Airway epithelial cell (primary cell): Measurements from ENCODE around the gene TESK1. TPM values are rescaled to one million over a fixed set of nuclear protein-coding genes. Genes with fewer than 3 reads are reported as not detected.

Experiments used
- total RNA-seq: library from RNA; depleted of rRNA; stranded (reverse); fragments of >200 nt; gene quantifications from 2 replicates; pipeline ENCODE4 v1.2.3, GENCODE V29; 2015

TESK1 gene, protein sequence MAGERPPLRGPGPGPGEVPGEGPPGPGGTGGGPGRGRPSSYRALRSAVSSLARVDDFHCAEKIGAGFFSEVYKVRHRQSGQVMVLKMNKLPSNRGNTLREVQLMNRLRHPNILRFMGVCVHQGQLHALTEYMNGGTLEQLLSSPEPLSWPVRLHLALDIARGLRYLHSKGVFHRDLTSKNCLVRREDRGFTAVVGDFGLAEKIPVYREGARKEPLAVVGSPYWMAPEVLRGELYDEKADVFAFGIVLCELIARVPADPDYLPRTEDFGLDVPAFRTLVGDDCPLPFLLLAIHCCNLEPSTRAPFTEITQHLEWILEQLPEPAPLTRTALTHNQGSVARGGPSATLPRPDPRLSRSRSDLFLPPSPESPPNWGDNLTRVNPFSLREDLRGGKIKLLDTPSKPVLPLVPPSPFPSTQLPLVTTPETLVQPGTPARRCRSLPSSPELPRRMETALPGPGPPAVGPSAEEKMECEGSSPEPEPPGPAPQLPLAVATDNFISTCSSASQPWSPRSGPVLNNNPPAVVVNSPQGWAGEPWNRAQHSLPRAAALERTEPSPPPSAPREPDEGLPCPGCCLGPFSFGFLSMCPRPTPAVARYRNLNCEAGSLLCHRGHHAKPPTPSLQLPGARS
- 10.0 and 16.8 TPM in 2 replicates for total RNA-seq

DNA sequence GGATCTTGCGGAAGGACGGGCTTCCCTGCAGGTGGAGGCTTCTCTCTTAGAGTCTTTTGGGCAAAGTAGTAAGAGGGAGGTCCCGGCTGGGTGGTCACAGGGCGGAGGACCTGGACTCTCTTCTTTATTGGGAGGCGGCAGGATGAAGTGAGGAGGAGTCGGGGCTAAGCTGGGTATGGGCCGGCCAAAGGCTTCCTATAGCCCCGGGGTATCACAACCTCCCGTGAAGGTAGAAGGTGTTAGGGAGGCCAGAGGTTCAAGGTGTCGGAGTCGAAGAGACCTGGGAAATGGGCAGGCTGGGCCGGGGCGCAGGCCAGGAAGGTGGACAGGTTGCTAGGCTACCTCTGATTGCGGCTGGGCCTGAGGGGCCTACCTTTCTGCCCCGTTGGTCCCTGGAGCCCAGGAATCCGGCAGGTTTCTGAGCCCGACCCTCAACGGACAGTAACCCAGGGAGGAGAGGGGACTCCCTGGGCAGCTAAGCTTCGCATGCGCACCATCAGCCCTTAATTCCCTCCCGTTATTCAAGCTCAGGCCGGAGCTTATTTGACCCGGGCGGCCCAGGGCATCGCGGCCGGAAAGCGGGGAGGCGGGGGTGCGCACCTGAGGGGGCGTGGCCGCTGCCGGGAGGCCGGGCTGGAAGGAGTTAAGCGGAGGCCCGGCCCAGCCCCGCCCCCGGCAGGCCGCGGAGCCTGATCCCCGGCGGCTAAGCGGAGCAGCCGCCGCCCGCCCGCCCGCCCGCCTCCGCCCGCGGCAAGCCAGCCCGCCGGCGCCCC is at the start of gene TESK1:
Gene TESK1 (plus strand): TSS at position 685 of the 773 bp plus-strand sequence. CDS start 358 bp downstream, outside the sequence.

DNA sequence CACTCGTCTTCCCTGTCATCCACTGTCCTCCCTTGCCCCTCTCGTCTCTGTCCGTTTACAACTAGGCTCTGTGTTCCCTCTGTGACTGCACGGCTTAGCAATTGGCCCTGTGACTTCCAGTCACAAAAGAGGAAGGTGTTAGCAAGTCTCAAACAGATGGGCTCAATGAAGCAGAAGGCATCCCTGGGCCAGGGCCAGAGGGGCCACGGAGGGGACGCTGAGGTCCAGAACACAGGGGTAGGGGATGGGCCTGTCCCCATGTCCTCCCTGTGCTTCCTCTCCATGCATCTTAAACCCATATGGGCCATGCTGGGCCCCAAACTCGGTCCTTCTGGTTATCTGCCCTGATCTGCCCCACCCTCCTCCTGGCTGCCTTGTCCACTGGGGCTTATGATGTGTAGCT is 13.3 kb downstream of the TESK1 start, which contains the start of gene CD72:
Gene CD72 (minus strand): TSS at position 89 of the 403 bp plus-strand sequence. CDS start 110 bp downstream, outside the sequence.

DNA sequence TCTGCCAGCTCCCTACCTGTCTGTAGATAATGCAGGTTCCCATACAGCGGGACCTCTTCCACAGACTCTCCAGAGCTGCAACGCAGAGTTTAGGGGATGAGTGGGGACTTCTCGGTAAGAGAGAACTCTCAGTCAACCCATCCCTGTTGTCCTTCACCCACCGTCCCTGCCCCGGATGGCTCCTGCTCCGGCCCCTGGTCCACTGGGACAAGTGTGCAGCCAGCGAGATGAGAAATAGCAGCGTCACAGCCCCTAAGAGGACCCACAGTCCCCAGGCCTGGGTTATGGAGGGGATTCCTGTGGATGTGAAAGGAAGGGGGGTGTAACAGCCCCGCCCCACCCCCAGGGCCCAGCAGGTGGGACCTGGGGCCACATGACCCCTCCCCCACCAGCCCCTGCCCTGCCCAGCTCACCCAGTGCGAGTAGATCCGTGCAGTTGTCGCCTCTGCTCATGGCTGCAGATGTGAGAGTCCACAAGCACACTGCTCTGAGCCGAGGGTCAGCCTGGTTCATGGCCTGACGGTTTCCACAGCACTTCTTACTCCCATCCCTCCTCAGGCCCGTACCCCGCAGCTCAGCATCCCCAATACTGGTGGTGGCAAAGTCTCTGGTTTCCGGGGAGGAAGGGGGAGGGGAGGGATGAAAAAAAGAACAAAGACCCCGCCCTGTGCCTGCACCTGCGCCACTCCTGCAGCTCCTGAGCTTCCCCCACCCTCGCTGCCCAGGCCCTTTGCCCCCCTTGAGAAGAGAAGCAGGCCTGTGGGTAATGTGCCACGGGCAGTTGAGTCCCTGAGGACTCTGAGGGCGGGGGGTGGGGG is 45.5 kb downstream of the TESK1 start, which contains the start of gene SIT1:
Gene SIT1 (minus strand): TSS at position 591 of the 818 bp plus-strand sequence. CDS start 78 bp downstream, at position 513.

DNA sequence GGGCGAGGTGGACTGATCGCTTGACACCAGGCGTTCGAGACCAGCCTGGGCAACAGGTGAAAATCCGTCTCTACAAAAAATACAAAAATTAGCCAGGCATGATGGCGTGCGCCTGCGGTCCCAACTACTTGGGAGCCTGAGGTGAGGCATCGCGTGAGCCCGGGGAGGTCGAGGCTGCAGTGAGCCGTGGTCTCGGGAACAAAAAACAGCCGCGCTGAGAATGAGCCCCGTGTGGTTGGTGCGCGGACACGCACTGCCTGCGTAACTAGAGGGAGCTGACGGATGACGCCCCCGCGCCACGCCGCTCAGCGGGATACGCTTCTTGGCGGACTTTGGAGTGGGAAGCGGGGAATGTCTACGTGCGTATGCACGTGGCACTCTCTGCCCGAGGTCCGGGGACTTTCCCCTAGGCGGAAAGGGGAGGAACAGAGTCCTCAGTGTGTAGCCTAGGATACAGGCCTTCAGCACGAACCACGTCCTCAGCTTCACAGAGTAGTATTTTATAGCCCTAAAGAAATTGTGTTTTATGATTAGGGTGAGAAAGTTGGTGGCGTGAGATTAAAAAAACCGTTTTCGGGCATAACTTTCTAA is 52.6 kb downstream of the TESK1 start, which contains the start of gene RMRP:
Gene RMRP (minus strand): TSS at position 474 of the 591 bp plus-strand sequence.

DNA sequence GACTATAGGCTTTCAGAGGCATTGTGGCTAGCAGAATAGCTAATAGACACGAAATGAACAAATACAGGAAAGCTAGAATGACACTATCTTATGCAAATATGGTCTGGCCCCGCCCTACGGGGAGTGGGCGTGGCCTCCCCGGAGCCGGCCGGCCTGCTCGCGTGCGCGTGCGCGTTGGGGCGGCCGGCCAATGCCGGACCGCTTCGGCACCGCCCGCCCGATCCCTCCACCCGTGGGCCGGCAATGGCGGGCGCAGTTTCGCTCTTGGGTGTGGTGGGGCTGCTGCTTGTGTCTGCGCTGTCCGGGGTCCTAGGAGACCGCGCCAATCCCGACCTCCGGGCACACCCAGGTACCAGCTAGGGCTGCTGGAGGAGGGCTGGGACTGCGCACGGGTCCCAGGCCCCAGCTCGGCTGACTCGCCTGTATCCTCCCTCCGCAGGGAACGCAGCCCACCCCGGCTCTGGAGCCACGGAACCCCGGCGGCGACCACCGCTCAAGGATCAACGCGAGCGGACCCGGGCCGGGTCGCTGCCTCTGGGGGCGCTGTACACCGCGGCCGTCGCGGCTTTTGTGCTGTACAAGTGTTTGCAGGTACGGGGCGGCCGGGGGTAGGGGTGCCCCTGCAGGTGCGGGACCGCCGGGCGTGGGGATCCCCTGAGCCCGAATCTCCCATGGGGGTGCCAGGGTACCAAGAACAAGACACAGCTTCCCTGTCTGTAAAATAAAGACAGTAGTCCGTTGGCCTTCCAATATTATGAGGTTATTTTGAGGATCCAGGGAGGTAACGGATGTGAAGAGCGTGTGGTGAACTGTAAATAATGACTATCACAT is 53.3 kb downstream of the TESK1 start, which contains the start of gene CCDC107:
Gene CCDC107 (plus strand): TSS at position 156 of the 831 bp plus-strand sequence. CDS start 88 bp downstream, at position 244.

Other genes with a start within 250 kb of the TESK1 start
- 10.3 and 14.2 TPM in 2 replicates for gene RUSC2, start 115.2 kb upstream of the TESK1 start, total RNA-seq
- gene CD72, start 13.2 kb downstream of the TESK1 start, total RNA-seq: 0.56 TPM in 1 of 2 replicates, not detected in the other
- gene SIT1, start 45.7 kb downstream of the TESK1 start, total RNA-seq: not detected in 2 replicates
- gene RMRP, start 52.8 kb downstream of the TESK1 start, total RNA-seq: 4,407 and 7,542 TPM in 2 replicates
- 8.7 and 13.0 TPM in 2 replicates for gene CCDC107, start 53.0 kb downstream of the TESK1 start, total RNA-seq
- gene ARHGEF39, start 59.9 kb downstream of the TESK1 start, total RNA-seq: 5.5 and 6.5 TPM in 2 replicates
- 39.5 and 44.6 TPM in 2 replicates for gene CA9, start 68.7 kb downstream of the TESK1 start, total RNA-seq
- 256 and 320 TPM in 2 replicates for gene TPM2, start 84.7 kb downstream of the TESK1 start, total RNA-seq
- 102 and 136 TPM in 2 replicates for gene TLN1, start 126.9 kb downstream of the TESK1 start, total RNA-seq
- 41.8 and 47.8 TPM in 2 replicates for gene CREB3, start 127.4 kb downstream of the TESK1 start, total RNA-seq
- 22.4 and 23.6 TPM in 2 replicates for gene GBA2, start 144.0 kb downstream of the TESK1 start, total RNA-seq
- gene RGP1, start 144.0 kb downstream of the TESK1 start, total RNA-seq: 14.4 and 17.4 TPM in 2 replicates
- not detected in 2 replicates for gene MSMP, start 149.0 kb downstream of the TESK1 start, total RNA-seq
- 4.0 and 12.5 TPM in 2 replicates for gene NPR2, start 186.3 kb downstream of the TESK1 start, total RNA-seq
- gene SPAG8, start 207.0 kb downstream of the TESK1 start, total RNA-seq: not detected in 2 replicates
- gene HINT2, start 209.8 kb downstream of the TESK1 start, total RNA-seq: 19.9 and 24.8 TPM in 2 replicates
- gene FAM221B, start 223.5 kb downstream of the TESK1 start, total RNA-seq: not detected in 2 replicates
- gene TMEM8B, start 224.0 kb downstream of the TESK1 start, total RNA-seq: 4.5 and 5.7 TPM in 2 replicates